SK-N-SH (cell line): ENCODE results near the gene NKX6-2. TPM values are rescaled to one million over a fixed set of nuclear protein-coding genes. Genes with fewer than 3 reads are reported as not detected.

Experiments used
- CTCF ChIA-PET: fragments of 300-600, 350-600 bp; formaldehyde crosslinking; extraction: SDS; loops from one replicate; lab custom pipeline; 2021; lab: Yijun Ruan, JAX
- POLR2A ChIA-PET: fragments of 350-600 bp; sonication (Branson Sonifier 250); formaldehyde crosslinking; extraction: SDS; loops from one replicate; lab custom pipeline; 2020; ENCODE audit warnings: antibody characterized with exemption, inconsistent platforms; lab: Yijun Ruan, JAX
- DNase-seq: peaks from one replicate; pipeline ENCODE4 v3.0.0; 2012
- H2AFZ ChIP-seq: fragments of 200-600 bp; sonication (generic); 2 replicates; pipeline ENCODE4 v1.8.1; 2016; ENCODE audit warnings: antibody characterized with exemption, mild to moderate bottlenecking, low read depth
- H3F3A ChIP-seq: fragments of 200-600 bp; sonication (generic); replicated peaks from 2 replicates; pipeline ENCODE3; 2016; ENCODE audit warnings: antibody characterized with exemption, mild to moderate bottlenecking; ENCODE audit not compliant: insufficient read depth
- H3K27ac ChIP-seq, 2 experiments: fragments of 200-500 bp in 1 of 2; fragments of 200-600 bp in 1 of 2; sonication (Bioruptor generic) in 1 of 2; sonication (generic), shearing (Covaris generic) in 1 of 2; 2 replicates each; pipeline versions ENCODE4 v1.5.1 to v1.6.1; 2014 to 2016; ENCODE audit warnings: low read depth in 2 of 2, inconsistent platforms in 1 of 2, low read length in 1 of 2, mild to moderate bottlenecking in 1 of 2, mixed read lengths in 1 of 2
- H3K27me3 ChIP-seq: fragments of 200-600 bp; sonication (generic), shearing (Covaris generic); 2 replicates; pipeline ENCODE4 v1.6.1; 2016; ENCODE audit warnings: mixed run types; ENCODE audit not compliant: insufficient read depth
- H3K36me3 ChIP-seq, 2 experiments: fragments of 200-500 bp in 1 of 2; fragments of 200-600 bp in 1 of 2; sonication (Bioruptor generic) in 1 of 2; sonication (generic) in 1 of 2; replicated peaks in 1 of 2; 2 replicates each; pipeline versions ENCODE3 to v1.5.1; 2014 to 2016; ENCODE audit warnings: low read length in 1 of 2, mild to moderate bottlenecking in 1 of 2; ENCODE audit not compliant: insufficient read depth in 2 of 2, control insufficient read depth in 1 of 2
- H3K4me1 ChIP-seq, 2 experiments: fragments of 200-500 bp in 1 of 2; fragments of 200-600 bp in 1 of 2; sonication (Bioruptor generic) in 1 of 2; sonication (generic), shearing (Covaris generic) in 1 of 2; 2 replicates each; pipeline versions ENCODE4 v1.5.1 to v1.6.1; 2014 to 2016; ENCODE audit warnings: low read depth in 1 of 2, low read length in 1 of 2, mixed run types in 1 of 2; ENCODE audit not compliant: insufficient read depth in 2 of 2, control insufficient read depth in 1 of 2
- H3K4me2 ChIP-seq: fragments of 200-600 bp; sonication (generic), shearing (Covaris generic); 2 replicates; pipeline ENCODE4 v1.6.1; 2017; ENCODE audit warnings: mixed run types
- H3K4me3 ChIP-seq, 2 experiments: fragments of 200-500 bp in 1 of 2; fragments of 200-600 bp in 1 of 2; sonication (Bioruptor generic) in 1 of 2; sonication (generic), shearing (Covaris generic) in 1 of 2; 2 replicates each; pipeline versions ENCODE4 v1.5.1 to v1.8.1; 2014 to 2016; ENCODE audit warnings: low read depth in 2 of 2, inconsistent platforms in 1 of 2, low read length in 1 of 2, mild to moderate bottlenecking in 1 of 2, mixed read lengths in 1 of 2, moderate library complexity in 1 of 2
- H3K79me2 ChIP-seq: fragments of 200-600 bp; sonication (generic); 2 replicates; pipeline ENCODE4 v1.8.1; 2017; ENCODE audit warnings: mild to moderate bottlenecking; ENCODE audit not compliant: insufficient read depth
- H3K9ac ChIP-seq: fragments of 200-600 bp; sonication (generic); 2 replicates; pipeline ENCODE4 v1.6.1; 2017; ENCODE audit warnings: mixed run types
- H3K9me2 ChIP-seq: fragments of 200-600 bp; sonication (generic); 2 replicates; pipeline ENCODE4 v1.6.1; 2017; ENCODE audit warnings: mixed run types
- H3K9me3 ChIP-seq: fragments of 200-600 bp; sonication (generic); 2 replicates; pipeline ENCODE4 v1.6.1; 2017; ENCODE audit warnings: mixed run types, mild to moderate bottlenecking, moderate library complexity
- H4K20me1 ChIP-seq: fragments of 200-600 bp; sonication (generic); 2 replicates; pipeline ENCODE4 v1.6.1; 2017; ENCODE audit warnings: mild to moderate bottlenecking, mixed run types; ENCODE audit not compliant: insufficient read depth
- CHD2 ChIP-seq: fragments of 150-350 bp; IDR thresholded peaks from 2 replicates; pipeline ENCODE4 v1.6.1; 2018; ENCODE audit warnings: low read length; ENCODE audit not compliant: partially characterized antibody
- FOXJ3 ChIP-seq: sonication (generic); formaldehyde crosslinking; IDR thresholded peaks from 2 replicates; pipeline ENCODE4 v1.5.1; 2020; ENCODE audit warnings: mild to moderate bottlenecking, missing genetic modification reagents
- FOXM1 ChIP-seq: IDR thresholded peaks from 2 replicates; pipeline ENCODE4 v1.4.0; 2012; ENCODE audit warnings: low read depth, mild to moderate bottlenecking
- GATA2 ChIP-seq: sonication (generic); formaldehyde crosslinking; IDR thresholded peaks from 2 replicates; pipeline ENCODE4 v1.5.0; 2020; ENCODE audit warnings: mild to moderate bottlenecking, missing genetic modification reagents
- JUND ChIP-seq: IDR thresholded peaks from 2 replicates; pipeline ENCODE4 v1.4.0; 2012
- NRF1 ChIP-seq: IDR thresholded peaks from 2 replicates; pipeline ENCODE4 v1.6.1; 2012; ENCODE audit warnings: low read depth, mild to moderate bottlenecking, low read length
- RCOR1 ChIP-seq: fragments of 150-350 bp; IDR thresholded peaks from 2 replicates; pipeline ENCODE4 v1.6.1; 2017; ENCODE audit warnings: antibody characterized with exemption, low read length
- RXRA ChIP-seq: IDR thresholded peaks from 2 replicates; pipeline ENCODE4 v1.4.0; 2012; ENCODE audit warnings: low read depth, mild to moderate bottlenecking, borderline replicate concordance
- SMC3 ChIP-seq: IDR thresholded peaks from 2 replicates; pipeline ENCODE4 v1.6.1; 2012; ENCODE audit warnings: low read depth, low read length, improper control_type of control experiment
- TCF12 ChIP-seq: IDR thresholded peaks from 2 replicates; pipeline ENCODE4 v1.4.0; 2012
- ZBTB33 ChIP-seq: IDR thresholded peaks from 2 replicates; pipeline ENCODE4 v1.4.0; 2012; ENCODE audit warnings: low read depth, borderline replicate concordance
- WGBS: methylation state at CpG from one replicate; pipeline ENCODE4 v1.1.6; 2017; ENCODE audit warnings: low lambda C conversion rate; 5-methylcytosine and 5-hydroxymethylcytosine counted together
- polyA plus RNA-seq, 3 experiments: library from polyadenylated mRNA; depleted of rRNA; stranded (reverse); fragments of >200 nt; gene quantifications; 2 replicates each; pipeline ENCODE4 v1.2.3, GENCODE V29; 2012
- TF ChIP-seq, protein P1 (sequence below): IDR thresholded peaks from 2 replicates; pipeline ENCODE4 v1.4.0; 2012; ENCODE audit warnings: low read depth, borderline replicate concordance

Gene NKX6-2
- polyA plus RNA-seq, 1 of the 3 experiments (the other 2 are of a cell fraction) = not detected

- no peaks in the 10 kb centered on the region for H3K36me3 ChIP-seq
- no peak overlapping the region for H2AFZ ChIP-seq
- H3K9me2 ChIP-seq = no peaks in the 10 kb centered on the region
- no peaks in the 10 kb centered on the region for H3K27me3 ChIP-seq
- DNase-seq = no peak
- H3K9ac ChIP-seq = no peak overlapping the region
- WGBS = 96% methylated on average over 14 of the region's 14 CpGs
- CTCF ChIA-PET = no interaction called here
- H3F3A ChIP-seq = no peaks in the 10 kb centered on the region
- H4K20me1 ChIP-seq = no peaks in the 10 kb centered on the region
- no peaks in the 10 kb centered on the region for H3K4me1 ChIP-seq
- no peak overlapping the region for H3K27ac ChIP-seq
- no peak overlapping the region for H3K4me2 ChIP-seq
- H3K4me3 ChIP-seq = no peak overlapping the region
- H3K9me3 ChIP-seq = no peaks in the 10 kb centered on the region
- POLR2A ChIA-PET = no interaction called here
- TF ChIP-seq NRF1 (no peak), RXRA (no peak)
- TF ChIP-seq, protein P1, sequence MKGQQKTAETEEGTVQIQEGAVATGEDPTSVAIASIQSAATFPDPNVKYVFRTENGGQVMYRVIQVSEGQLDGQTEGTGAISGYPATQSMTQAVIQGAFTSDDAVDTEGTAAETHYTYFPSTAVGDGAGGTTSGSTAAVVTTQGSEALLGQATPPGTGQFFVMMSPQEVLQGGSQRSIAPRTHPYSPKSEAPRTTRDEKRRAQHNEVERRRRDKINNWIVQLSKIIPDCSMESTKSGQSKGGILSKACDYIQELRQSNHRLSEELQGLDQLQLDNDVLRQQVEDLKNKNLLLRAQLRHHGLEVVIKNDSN = no peak
- no peaks in the 10 kb centered on the region for H3K79me2 ChIP-seq
Observed at GRCh38 chr10:132756591-132756990, 29.4 kb downstream of the NKX6-2 start.

GRCh38 chr10:132755166-132755711, 30.7 kb downstream of the NKX6-2 start:
- Histone ChIP-seq H3K79me2 (no peaks in the 10 kb centered on the region), H4K20me1 (no peaks in the 10 kb centered on the region), H3K9ac (no peak overlapping the region), H3K27ac (no peak overlapping the region), H3K36me3 (no peaks in the 10 kb centered on the region), H3F3A (no peaks in the 10 kb centered on the region), H3K27me3 (no peaks in the 10 kb centered on the region), H3K9me2 (no peaks in the 10 kb centered on the region), H3K4me3 (no peak overlapping the region), H3K4me2 (no peak overlapping the region), H2AFZ (no peak overlapping the region), H3K4me1 (no peaks in the 10 kb centered on the region), H3K9me3 (no peaks in the 10 kb centered on the region)
- POLR2A ChIA-PET = no interaction called here
- 97% methylated on average over 15 of the region's 15 CpGs for WGBS
- CTCF ChIA-PET = no interaction called here
- TF ChIP-seq RCOR1 (no peak), SMC3 (no peak), TCF12 (no peak), GATA2 (CRISPR knock-in tag) (no peak), JUND (no peak), ZBTB33 (no peak), CHD2 (no peak), FOXM1 (no peak), FOXJ3 (CRISPR knock-in tag) (no peak)
- DNase-seq = no peak
